Activated naive CD4-positive, alpha-beta T cell treated with anti-CD3 and anti-CD28 coated beads, Interleukin-2, amount 50 U/mL, for 16 hours (primary cell): ENCODE data around the gene RUFY2.

Experiments used
- DNase-seq: peaks from one replicate; pipeline ENCODE4 v3.0.0-alpha.2; 2020

RUFY2 gene

DNA sequence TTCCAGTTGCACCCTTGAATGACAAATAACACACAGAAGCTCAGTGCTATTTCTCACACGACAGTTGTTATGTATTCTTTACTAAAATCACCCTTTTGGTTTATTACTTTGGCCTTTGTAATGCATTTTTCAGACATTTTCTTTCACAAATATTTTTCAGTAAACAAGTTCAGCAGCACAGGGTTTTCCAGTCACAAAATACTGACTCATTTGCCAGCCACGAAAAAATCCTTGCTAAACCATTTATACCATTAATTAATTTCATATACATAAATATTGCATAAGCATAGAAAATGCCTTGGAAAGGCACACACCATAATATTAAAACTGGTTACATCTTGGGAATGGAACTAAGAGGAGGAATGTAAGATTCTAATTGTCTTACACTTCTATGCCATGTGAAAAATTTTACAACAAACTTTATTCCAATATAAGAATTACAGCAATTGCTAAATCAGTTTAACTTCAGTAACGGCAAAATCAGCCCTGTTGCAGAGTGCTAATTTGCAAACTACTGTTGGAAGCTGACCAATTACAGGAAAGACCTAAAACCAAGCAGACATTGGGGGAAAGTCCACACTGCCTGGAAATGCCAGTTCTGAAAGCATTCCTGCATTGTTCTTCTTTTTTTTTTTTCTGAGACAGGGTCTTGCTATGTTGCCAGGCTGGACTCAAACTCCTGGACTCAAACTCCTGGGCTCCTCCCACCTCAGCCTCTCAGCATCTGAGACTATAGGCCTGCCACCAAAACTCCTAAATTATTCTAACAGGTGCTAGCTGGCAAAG, 42.8 kb downstream of the RUFY2 start:
- DNase-seq = no peak

DNA sequence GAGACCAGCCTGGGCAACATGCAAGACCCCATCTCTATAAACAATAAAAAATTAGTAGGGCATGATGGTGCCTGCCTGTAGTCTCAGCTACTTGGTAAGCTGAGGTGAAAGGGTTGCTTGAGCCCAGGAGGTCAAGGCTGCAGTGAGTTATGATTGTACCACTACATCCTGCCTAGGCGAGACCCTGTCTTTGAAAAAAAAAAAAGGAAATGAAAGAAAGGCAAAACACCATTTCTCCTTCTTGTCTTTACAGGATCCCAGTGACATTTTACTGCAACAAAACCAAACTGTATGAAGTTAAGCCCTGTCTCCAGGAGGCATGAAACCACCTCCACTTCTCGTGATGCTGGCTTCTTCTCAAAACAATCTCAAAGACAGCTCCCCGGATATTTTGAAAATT, 44.5 kb downstream of the RUFY2 start:
- DNase-seq = no peak

DNA sequence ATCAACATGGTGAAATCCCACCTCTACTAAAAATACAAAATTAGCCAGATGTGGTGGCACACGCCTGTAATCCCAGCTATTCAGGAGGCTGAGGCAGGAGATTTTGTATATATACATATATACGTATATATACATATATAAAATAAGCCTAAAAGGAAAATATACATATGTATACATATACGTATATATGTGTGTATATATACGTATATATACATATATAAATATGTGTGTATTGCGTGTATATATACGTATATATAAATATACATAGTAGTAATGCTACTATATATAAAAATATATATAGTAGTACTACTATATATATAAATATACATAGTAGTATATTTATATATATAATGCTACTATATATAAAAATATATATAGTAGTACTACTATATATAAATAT, 47.9 kb downstream of the RUFY2 start:
- no peak for DNase-seq

GRCh38 chr10:68353537-68353936, 53.5 kb downstream of the RUFY2 start:
- no peak for DNase-seq

DNA sequence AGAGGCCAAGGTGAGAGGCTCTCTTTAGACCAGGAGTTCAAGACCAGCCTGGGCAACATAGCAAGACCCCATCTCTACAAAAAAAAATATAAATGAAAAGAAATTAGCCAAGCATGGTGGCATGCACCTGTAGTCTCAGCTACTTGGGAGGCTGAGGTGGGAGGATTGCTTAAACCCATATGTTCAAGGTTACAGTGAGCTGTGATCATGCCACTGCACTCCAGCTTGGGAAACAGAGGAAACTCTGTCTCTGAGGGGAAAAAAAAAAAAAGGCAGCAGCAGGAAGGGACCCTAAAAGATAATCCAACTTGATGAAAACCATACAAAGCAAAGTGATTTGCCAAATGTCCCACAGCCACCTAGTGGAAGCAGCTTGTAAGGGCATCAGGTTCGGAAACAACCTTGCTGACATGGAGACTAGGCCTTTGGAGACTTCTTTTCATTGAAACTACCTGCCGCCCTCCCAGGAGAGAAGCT, 58.8 kb downstream of the RUFY2 start:
- DNase-seq = peak; percentile 35

- no peak for DNase-seq
These were observed 60.3 kb downstream of the RUFY2 start for GRCh38 chr10:68346774-68347173.

- DNase-seq = no peak
These were observed 61.5 kb downstream of the RUFY2 start for GRCh38 chr10:68345621-68346020.

DNA sequence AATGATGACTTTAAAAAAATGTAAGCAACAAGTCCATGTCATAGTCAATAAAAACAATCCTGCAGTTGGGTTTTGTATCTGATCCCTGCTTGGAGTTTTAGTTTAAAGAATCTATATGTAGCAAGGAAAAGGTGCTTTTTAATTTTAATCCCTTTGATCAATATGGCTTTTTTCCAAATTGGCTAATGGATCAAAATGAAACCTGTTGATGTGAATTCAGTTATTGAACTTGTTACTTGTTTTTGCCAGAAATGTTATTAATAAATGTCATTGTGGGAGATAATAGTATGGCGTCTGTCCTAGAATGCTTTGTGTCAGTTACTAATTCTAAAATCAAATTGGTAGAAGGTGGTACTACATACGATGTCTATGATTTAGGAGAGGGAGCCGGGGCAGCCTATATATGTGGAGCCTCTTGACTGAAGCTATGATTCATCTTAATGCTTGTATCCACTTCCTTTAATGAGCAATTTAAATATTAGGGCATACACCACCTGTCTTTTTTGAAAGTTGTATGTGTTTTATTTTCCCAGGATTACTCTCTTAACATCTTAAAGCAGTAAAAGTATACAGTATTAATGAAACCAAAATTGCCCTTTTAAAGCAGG, 64.1 kb downstream of the RUFY2 start:
- no peak for DNase-seq

DNA sequence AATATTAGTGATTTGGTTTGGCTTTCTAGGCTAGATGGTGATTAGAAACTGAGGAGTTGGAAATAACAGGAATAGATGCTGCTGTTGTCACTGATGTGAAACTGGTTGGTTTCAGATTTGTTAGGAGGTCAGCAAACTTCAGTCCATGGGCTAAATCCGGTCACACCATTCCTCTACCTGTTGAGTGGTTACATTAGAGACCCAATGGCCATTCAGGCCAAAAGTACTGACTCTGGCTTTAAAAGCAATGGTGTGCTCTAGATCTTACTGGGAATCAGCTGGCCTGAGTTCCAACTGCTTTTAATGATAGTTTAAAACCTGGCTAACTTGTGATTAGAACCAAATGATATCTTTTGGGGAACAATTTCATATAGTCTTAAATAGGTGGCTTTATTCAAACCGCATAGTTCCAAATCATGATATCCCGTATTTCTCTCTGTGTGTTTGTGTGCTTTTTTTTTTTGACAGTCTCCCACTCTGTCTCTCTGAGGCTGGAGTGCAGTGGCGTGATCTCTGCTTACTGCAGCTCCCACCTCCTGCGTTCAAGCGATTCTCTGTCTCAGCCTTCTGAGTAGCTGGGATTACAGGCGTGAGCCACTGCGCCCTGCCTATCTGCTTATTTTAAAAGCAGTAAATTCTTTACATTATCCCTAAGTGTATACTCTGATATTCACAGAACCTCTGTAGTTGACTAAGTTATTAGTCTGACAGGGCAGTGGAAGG, 66.6 kb downstream of the RUFY2 start:
- no peak for DNase-seq

DNA sequence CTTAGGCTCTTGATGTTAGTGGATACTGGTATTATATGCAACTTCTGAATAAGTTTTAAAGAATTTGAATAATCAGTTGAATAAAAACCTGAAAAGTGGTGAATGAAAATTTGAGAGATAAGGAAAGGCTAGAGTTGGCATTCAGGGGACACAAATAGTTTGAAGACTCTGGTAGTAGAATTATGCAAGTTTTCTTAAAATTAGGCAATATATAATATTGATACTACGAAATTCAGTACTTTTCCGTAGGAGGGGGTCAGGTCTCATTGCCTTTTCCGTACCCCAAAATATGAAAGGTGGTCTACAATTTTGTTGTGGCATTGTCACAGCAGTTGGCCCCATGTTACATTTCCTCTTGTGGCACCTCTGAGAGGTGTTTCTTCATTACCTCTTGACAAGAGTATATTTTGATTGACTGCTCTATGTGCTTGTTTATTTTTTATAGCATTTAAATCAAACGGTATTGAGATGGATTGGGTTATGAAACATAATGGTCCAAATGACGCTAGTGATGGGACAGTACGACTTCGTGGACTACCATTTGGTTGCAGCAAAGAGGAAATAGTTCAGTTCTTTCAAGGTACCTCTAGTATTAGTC, 70.2 kb downstream of the RUFY2 start:
- DNase-seq = no peak

- DNase-seq = no peak
These were observed 72.2 kb downstream of the RUFY2 start for GRCh38 chr10:68334672-68335467.

DNA sequence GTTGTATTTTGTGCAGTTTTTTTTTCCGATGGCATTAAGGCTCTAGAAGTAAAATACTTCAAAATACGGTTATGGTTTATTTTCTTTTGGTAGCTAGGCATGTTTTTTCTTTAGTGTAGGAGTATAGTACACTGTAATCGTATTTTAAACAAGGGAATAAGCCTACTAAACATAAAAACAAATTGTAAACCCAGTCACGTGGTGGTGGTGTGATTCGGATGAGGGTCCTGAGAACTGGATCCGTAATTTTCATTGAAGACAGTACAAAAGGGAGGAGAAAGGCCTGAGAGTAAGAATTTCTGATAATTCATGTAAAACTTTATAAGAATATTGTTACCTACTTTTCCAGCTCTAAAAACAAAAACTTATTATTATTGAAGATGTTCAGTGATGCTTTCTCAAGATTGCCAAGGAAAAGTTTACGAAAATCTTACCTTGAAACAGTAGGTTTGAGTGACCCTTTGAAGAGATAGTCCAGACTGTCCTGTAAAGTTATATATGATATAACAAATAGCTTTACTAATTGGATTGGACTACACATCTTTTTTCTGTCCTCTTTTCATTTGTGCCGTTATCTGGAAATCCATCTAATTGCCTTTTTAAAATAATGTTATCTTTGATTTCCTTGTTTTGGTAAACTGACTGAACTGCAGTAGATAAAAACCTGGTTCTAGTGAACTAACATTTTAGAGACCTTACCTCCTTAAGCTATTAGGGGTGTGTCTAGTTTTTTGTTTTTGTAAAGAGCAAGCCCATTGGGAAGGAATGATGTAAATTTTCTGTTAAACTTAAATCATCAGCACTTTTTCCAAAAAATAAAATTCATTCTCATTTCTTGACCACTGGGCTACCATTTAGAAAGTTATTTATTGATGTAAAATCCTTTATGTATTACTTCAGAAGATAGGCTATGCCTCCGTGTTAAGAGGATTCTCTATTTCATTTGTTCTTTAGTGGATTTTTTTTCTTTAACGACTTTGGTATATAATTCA, 73.3 kb downstream of the RUFY2 start:
- no peak for DNase-seq

- DNase-seq = no peak
These were observed 74.0 kb downstream of the RUFY2 start for GRCh38 chr10:68333058-68333395.

GRCh38 chr10:68332259-68333057, 74.6 kb downstream of the RUFY2 start, which contains the start of gene PBLD:
TSS of gene PBLD (minus strand) at chr10:68332928. CDS start at chr10:68306844, 26,084 bp downstream.
- DNase-seq = peak; percentile 66

DNA sequence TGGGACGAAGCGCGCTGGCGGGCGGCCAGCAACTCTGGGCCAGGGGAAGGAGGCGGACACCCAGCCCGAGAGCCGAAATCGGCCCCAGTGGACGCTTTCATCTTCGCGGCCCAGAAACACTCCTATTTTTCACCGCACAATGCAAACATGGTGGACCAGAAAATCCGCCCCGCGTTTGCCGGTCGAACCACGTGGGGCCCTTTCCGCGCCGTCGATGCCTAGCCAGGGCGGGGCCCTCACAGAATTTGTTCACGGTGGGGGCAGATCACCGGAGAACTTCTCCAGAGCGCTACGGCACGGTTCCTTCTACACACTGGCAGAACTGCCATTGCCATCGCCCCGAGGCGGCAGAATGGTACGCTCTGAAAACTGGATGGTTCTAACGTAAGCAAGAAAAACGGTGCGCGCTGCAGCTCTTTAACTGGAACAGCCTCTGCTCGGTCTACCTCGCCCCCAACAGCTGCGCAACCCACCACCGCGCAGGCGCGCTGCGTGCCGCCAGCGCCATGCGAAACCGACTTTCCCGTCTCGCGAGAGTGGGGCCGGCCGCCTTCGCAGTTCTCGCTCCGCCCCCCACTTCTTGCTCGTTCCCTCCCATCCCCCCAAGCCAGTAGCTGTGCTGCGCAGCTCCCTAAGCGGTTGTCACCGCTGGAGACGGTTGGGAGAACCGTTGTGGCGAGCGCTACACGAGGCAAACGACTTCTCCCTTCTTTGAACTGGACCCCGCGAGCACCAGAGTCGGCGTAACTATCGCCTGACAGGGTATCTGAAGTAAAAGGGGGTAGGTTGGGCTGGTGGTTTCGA, 75.4 kb downstream of the RUFY2 start, which contains the start of gene HNRNPH3:
Gene HNRNPH3, plus strand, starts transcription at position 610 of the 804 bp plus-strand sequence. CDS start 5,158 bp downstream, outside the sequence.
- peak; percentile 99 for DNase-seq

- peak; percentile 26 for DNase-seq
These were observed 76.1 kb downstream of the RUFY2 start for GRCh38 chr10:68330852-68331454.

DNA sequence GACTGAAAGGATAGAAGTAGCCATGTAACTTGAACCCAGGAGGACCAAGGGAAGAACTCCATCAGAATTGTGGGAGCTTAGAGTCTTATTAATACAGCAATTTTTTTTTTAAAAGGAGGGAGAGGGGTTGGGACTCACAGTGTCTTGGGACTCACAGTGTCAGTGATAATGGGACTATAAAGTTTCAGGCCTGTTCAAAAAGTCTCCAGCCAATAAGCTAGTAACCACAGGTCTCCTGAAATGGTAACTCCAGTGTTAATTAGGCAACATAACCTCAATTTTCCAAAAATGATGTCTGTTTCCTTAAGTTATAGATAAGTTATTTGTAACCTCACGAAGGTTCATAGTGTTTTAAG, 77.6 kb downstream of the RUFY2 start:
- DNase-seq = no peak

- DNase-seq = no peak
These were observed 78.9 kb downstream of the RUFY2 start for GRCh38 chr10:68327889-68328786.
